ENCODE measurements around the gene MACROH2A1.

Gene MACROH2A1

GRCh38 chr5:135353952-135354721 is 44.9 kb downstream of the MACROH2A1 start:
- H3K4me3 ChIP-seq (ENCODE audit: insufficient read depth, low read depth, low read length) = no peak overlapping the region
- WGBS, 2 experiments = 92 to 93% methylated on average over 4 of the region's 4 CpGs
- H3K27ac ChIP-seq (ENCODE audit: insufficient read depth, low read depth, low read length, poor library complexity, severe bottlenecking) = no peak overlapping the region
- no peaks in the 10 kb centered on the region for H3K9me3 ChIP-seq (ENCODE audit: control insufficient read depth, low read length)
- H3K4me1 ChIP-seq (ENCODE audit: control insufficient read depth, insufficient read depth, low read length) = no peaks in the 10 kb centered on the region
- no peaks in the 10 kb centered on the region for H3K27me3 ChIP-seq (ENCODE audit: control insufficient read depth, insufficient read depth, low read length, poor library complexity, severe bottlenecking)
- H3K36me3 ChIP-seq (ENCODE audit: control insufficient read depth, insufficient read depth, low read length) = no peaks in the 10 kb centered on the region

- H3K36me3 ChIP-seq (ENCODE audit: control insufficient read depth, insufficient read depth, low read length) = peaks cover 5% of the 10 kb centered on the region
- H3K27ac ChIP-seq (ENCODE audit: insufficient read depth, low read depth, low read length, poor library complexity, severe bottlenecking) = no peak overlapping the region
- WGBS, 2 experiments = 95 to 96% methylated on average over 10 of the region's 10 CpGs
- H3K27me3 ChIP-seq (ENCODE audit: control insufficient read depth, insufficient read depth, low read length, poor library complexity, severe bottlenecking) = no peaks in the 10 kb centered on the region
- H3K9me3 ChIP-seq (ENCODE audit: control insufficient read depth, low read length) = no peaks in the 10 kb centered on the region
- no peaks in the 10 kb centered on the region for H3K4me1 ChIP-seq (ENCODE audit: control insufficient read depth, insufficient read depth, low read length)
- H3K4me3 ChIP-seq (ENCODE audit: insufficient read depth, low read depth, low read length) = no peak overlapping the region
These were observed 48.5 kb downstream of the MACROH2A1 start for GRCh38 chr5:135350536-135350935.

- H3K36me3 ChIP-seq (ENCODE audit: control insufficient read depth, insufficient read depth, low read length) = peaks cover 11% of the 10 kb centered on the region
- H3K27me3 ChIP-seq (ENCODE audit: control insufficient read depth, insufficient read depth, low read length, poor library complexity, severe bottlenecking) = no peaks in the 10 kb centered on the region
- H3K9me3 ChIP-seq (ENCODE audit: control insufficient read depth, low read length) = no peaks in the 10 kb centered on the region
- no peak overlapping the region for H3K27ac ChIP-seq (ENCODE audit: insufficient read depth, low read depth, low read length, poor library complexity, severe bottlenecking)
- no peaks in the 10 kb centered on the region for H3K4me1 ChIP-seq (ENCODE audit: control insufficient read depth, insufficient read depth, low read length)
- no peak overlapping the region for H3K4me3 ChIP-seq (ENCODE audit: insufficient read depth, low read depth, low read length)
These were observed 49.1 kb downstream of the MACROH2A1 start for GRCh38 chr5:135349886-135350285.

- Histone ChIP-seq H3K9me3 (ENCODE audit: control insufficient read depth, low read length) (no peaks in the 10 kb centered on the region), H3K4me3 (ENCODE audit: insufficient read depth, low read depth, low read length) (no peak overlapping the region), H3K36me3 (ENCODE audit: control insufficient read depth, insufficient read depth, low read length) (peaks cover 15% of the 10 kb centered on the region), H3K27ac (ENCODE audit: insufficient read depth, low read depth, low read length, poor library complexity, severe bottlenecking) (no peak overlapping the region), H3K4me1 (ENCODE audit: control insufficient read depth, insufficient read depth, low read length) (no peaks in the 10 kb centered on the region), H3K27me3 (ENCODE audit: control insufficient read depth, insufficient read depth, low read length, poor library complexity, severe bottlenecking) (no peaks in the 10 kb centered on the region)
- 87 to 90% methylated on average over 1 of the region's 1 CpG for WGBS, 2 experiments
These were observed 49.6 kb downstream of the MACROH2A1 start for GRCh38 chr5:135349451-135349850.

GRCh38 chr5:135348918-135349317 is 50.1 kb downstream of the MACROH2A1 start:
- H3K4me3 ChIP-seq (ENCODE audit: insufficient read depth, low read depth, low read length) = no peak overlapping the region
- H3K27ac ChIP-seq (ENCODE audit: insufficient read depth, low read depth, low read length, poor library complexity, severe bottlenecking) = no peak overlapping the region
- no peaks in the 10 kb centered on the region for H3K27me3 ChIP-seq (ENCODE audit: control insufficient read depth, insufficient read depth, low read length, poor library complexity, severe bottlenecking)
- H3K9me3 ChIP-seq (ENCODE audit: control insufficient read depth, low read length) = no peaks in the 10 kb centered on the region
- 92 to 93% methylated on average over 1 of the region's 1 CpG for WGBS, 2 experiments
- peaks cover 16% of the 10 kb centered on the region for H3K36me3 ChIP-seq (ENCODE audit: control insufficient read depth, insufficient read depth, low read length)
- H3K4me1 ChIP-seq (ENCODE audit: control insufficient read depth, insufficient read depth, low read length) = no peaks in the 10 kb centered on the region

GRCh38 chr5:135347392-135347791 is 51.6 kb downstream of the MACROH2A1 start:
- Histone ChIP-seq H3K36me3 (ENCODE audit: control insufficient read depth, insufficient read depth, low read length) (peaks cover 29% of the 10 kb centered on the region), H3K9me3 (ENCODE audit: control insufficient read depth, low read length) (no peaks in the 10 kb centered on the region), H3K27me3 (ENCODE audit: control insufficient read depth, insufficient read depth, low read length, poor library complexity, severe bottlenecking) (no peaks in the 10 kb centered on the region), H3K4me3 (ENCODE audit: insufficient read depth, low read depth, low read length) (no peak overlapping the region), H3K4me1 (ENCODE audit: control insufficient read depth, insufficient read depth, low read length) (no peaks in the 10 kb centered on the region), H3K27ac (ENCODE audit: insufficient read depth, low read depth, low read length, poor library complexity, severe bottlenecking) (no peak overlapping the region)
- 87 to 89% methylated on average over 4 of the region's 4 CpGs for WGBS, 2 experiments

GRCh38 chr5:135345956-135346731 is 52.9 kb downstream of the MACROH2A1 start:
- H3K27me3 ChIP-seq (ENCODE audit: control insufficient read depth, insufficient read depth, low read length, poor library complexity, severe bottlenecking) = no peaks in the 10 kb centered on the region
- no peaks in the 10 kb centered on the region for H3K4me1 ChIP-seq (ENCODE audit: control insufficient read depth, insufficient read depth, low read length)
- 92 to 95% methylated on average over 5 of the region's 5 CpGs for WGBS, 2 experiments
- peaks cover 42% of the 10 kb centered on the region for H3K36me3 ChIP-seq (ENCODE audit: control insufficient read depth, insufficient read depth, low read length)
- H3K27ac ChIP-seq (ENCODE audit: insufficient read depth, low read depth, low read length, poor library complexity, severe bottlenecking) = no peak overlapping the region
- H3K4me3 ChIP-seq (ENCODE audit: insufficient read depth, low read depth, low read length) = no peak overlapping the region
- H3K9me3 ChIP-seq (ENCODE audit: control insufficient read depth, low read length) = no peaks in the 10 kb centered on the region

- Histone ChIP-seq H3K27ac (ENCODE audit: insufficient read depth, low read depth, low read length, poor library complexity, severe bottlenecking) (no peak overlapping the region), H3K4me3 (ENCODE audit: insufficient read depth, low read depth, low read length) (no peak overlapping the region), H3K4me1 (ENCODE audit: control insufficient read depth, insufficient read depth, low read length) (no peaks in the 10 kb centered on the region), H3K9me3 (ENCODE audit: control insufficient read depth, low read length) (no peaks in the 10 kb centered on the region), H3K36me3 (ENCODE audit: control insufficient read depth, insufficient read depth, low read length) (peaks cover 55% of the 10 kb centered on the region), H3K27me3 (ENCODE audit: control insufficient read depth, insufficient read depth, low read length, poor library complexity, severe bottlenecking) (no peaks in the 10 kb centered on the region)
- WGBS, 2 experiments = 94 to 98% methylated on average over 3 of the region's 3 CpGs
These were observed 54.7 kb downstream of the MACROH2A1 start for GRCh38 chr5:135344349-135344748.

GRCh38 chr5:135343413-135343812 is 55.6 kb downstream of the MACROH2A1 start:
- Histone ChIP-seq H3K9me3 (ENCODE audit: control insufficient read depth, low read length) (no peaks in the 10 kb centered on the region), H3K4me1 (ENCODE audit: control insufficient read depth, insufficient read depth, low read length) (no peaks in the 10 kb centered on the region), H3K4me3 (ENCODE audit: insufficient read depth, low read depth, low read length) (no peak overlapping the region), H3K27me3 (ENCODE audit: control insufficient read depth, insufficient read depth, low read length, poor library complexity, severe bottlenecking) (no peaks in the 10 kb centered on the region), H3K27ac (ENCODE audit: insufficient read depth, low read depth, low read length, poor library complexity, severe bottlenecking) (no peak overlapping the region), H3K36me3 (ENCODE audit: control insufficient read depth, insufficient read depth, low read length) (peaks cover 55% of the 10 kb centered on the region)
- 94 to 96% methylated on average over 10 of the region's 10 CpGs for WGBS, 2 experiments

- H3K9me3 ChIP-seq (ENCODE audit: control insufficient read depth, low read length) = no peaks in the 10 kb centered on the region
- no peaks in the 10 kb centered on the region for H3K27me3 ChIP-seq (ENCODE audit: control insufficient read depth, insufficient read depth, low read length, poor library complexity, severe bottlenecking)
- H3K36me3 ChIP-seq (ENCODE audit: control insufficient read depth, insufficient read depth, low read length) = peaks cover 55% of the 10 kb centered on the region
- WGBS, 2 experiments = 92 to 96% methylated on average over 4 of the region's 4 CpGs
- H3K4me3 ChIP-seq (ENCODE audit: insufficient read depth, low read depth, low read length) = no peak overlapping the region
- no peaks in the 10 kb centered on the region for H3K4me1 ChIP-seq (ENCODE audit: control insufficient read depth, insufficient read depth, low read length)
- no peak overlapping the region for H3K27ac ChIP-seq (ENCODE audit: insufficient read depth, low read depth, low read length, poor library complexity, severe bottlenecking)
These were observed 56.5 kb downstream of the MACROH2A1 start for GRCh38 chr5:135342551-135342875.
